ENCODE results near the gene ALOX15B. TPM values are rescaled to one million over a fixed set of nuclear protein-coding genes. Genes with fewer than 3 reads are reported as not detected.

ALOX15B gene
- total RNA-seq, 1 donor from 2014 or later: not detected

GRCh38 chr17:8079291-8080207 lies 40.7 kb downstream of the ALOX15B start:
- no peak overlapping the region for H3K9ac ChIP-seq
- peaks cover under 1% of the 10 kb centered on the region for H3K4me1 Mint-ChIP-seq
- H3K36me3 ChIP-seq: no peaks in the 10 kb centered on the region
- no peak overlapping the region for H3K27ac Mint-ChIP-seq
- no peaks in the 10 kb centered on the region for H3K9me3 ChIP-seq (ENCODE audit: low read depth)
- H3K27ac ChIP-seq: no peak overlapping the region
- no peaks in the 10 kb centered on the region for H3F3A ChIP-seq (ENCODE audit: low read depth)
- H3K4me3 ChIP-seq: peak overlapping the region; percentile 69
- peaks cover 37% of the 10 kb centered on the region for H3K27me3 Mint-ChIP-seq (ENCODE audit: insufficient read depth, low read depth)
- peak; percentile 87 for DNase-seq (ENCODE audit: low spot score)
- H3K36me3 Mint-ChIP-seq: no peaks in the 10 kb centered on the region
- peaks cover 5% of the 10 kb centered on the region for H3K9me3 Mint-ChIP-seq
- peak overlapping the region; percentile 90 for H3K4me3 Mint-ChIP-seq
- no peaks in the 10 kb centered on the region for H4K20me1 ChIP-seq (ENCODE audit: low read depth)
- H3K79me2 ChIP-seq (ENCODE audit: low read depth): no peaks in the 10 kb centered on the region
- H3K4me1 ChIP-seq: peaks cover 4% of the 10 kb centered on the region
- TF ChIP-seq EZH2phosphoT487 (IDR thresholded peaks at IDR 0.05): peak; percentile 10
- TF ChIP-seq CTCF (IDR thresholded peaks at IDR 0.05): peak; percentile 79
- TF ChIP-seq EZH2 (IDR thresholded peaks at IDR 0.05): peak; percentile 58
- H3K4me2 ChIP-seq: peak overlapping the region; percentile 89
- H3K27me3 ChIP-seq: peaks cover 74% of the 10 kb centered on the region
- H2AFZ ChIP-seq (replicated peaks): peak overlapping the region; percentile 98

- peak overlapping the region; percentile 69 for H3K4me3 ChIP-seq
- no peak overlapping the region for H3K27ac ChIP-seq
- no peaks in the 10 kb centered on the region for H3K36me3 ChIP-seq
- no peak overlapping the region for H2AFZ ChIP-seq (replicated peaks)
- DNase-seq (ENCODE audit: low spot score): no peak
- no peaks in the 10 kb centered on the region for H3F3A ChIP-seq (ENCODE audit: low read depth)
- H3K27ac Mint-ChIP-seq: no peak overlapping the region
- H3K9me3 Mint-ChIP-seq: peaks cover 2% of the 10 kb centered on the region
- peak overlapping the region; percentile 90 for H3K4me3 Mint-ChIP-seq
- peaks cover 66% of the 10 kb centered on the region for H3K27me3 ChIP-seq
- no peaks in the 10 kb centered on the region for H3K9me3 ChIP-seq (ENCODE audit: low read depth)
- peak overlapping the region; percentile 89 for H3K4me2 ChIP-seq
- H3K9ac ChIP-seq: no peak overlapping the region
- H3K27me3 Mint-ChIP-seq (ENCODE audit: insufficient read depth, low read depth): peaks cover 30% of the 10 kb centered on the region
- no peak for TF ChIP-seq EZH2phosphoT487 (IDR thresholded peaks at IDR 0.05)
- TF ChIP-seq CTCF (IDR thresholded peaks at IDR 0.05): no peak
- TF ChIP-seq EZH2 (IDR thresholded peaks at IDR 0.05): peak; percentile 21
- no peaks in the 10 kb centered on the region for H3K36me3 Mint-ChIP-seq
- H3K4me1 ChIP-seq: peaks cover 4% of the 10 kb centered on the region
- no peaks in the 10 kb centered on the region for H4K20me1 ChIP-seq (ENCODE audit: low read depth)
- H3K4me1 Mint-ChIP-seq: no peaks in the 10 kb centered on the region
- no peaks in the 10 kb centered on the region for H3K79me2 ChIP-seq (ENCODE audit: low read depth)
Observed at GRCh38 chr17:8080208-8080798, 41.4 kb downstream of the ALOX15B start.

GRCh38 chr17:8080799-8081219 lies 42.0 kb downstream of the ALOX15B start:
- no peak overlapping the region for H2AFZ ChIP-seq (replicated peaks)
- H3K36me3 ChIP-seq: no peaks in the 10 kb centered on the region
- no peaks in the 10 kb centered on the region for H3F3A ChIP-seq (ENCODE audit: low read depth)
- no peak overlapping the region for H3K27ac ChIP-seq
- H3K9ac ChIP-seq: no peak overlapping the region
- H3K27ac Mint-ChIP-seq: no peak overlapping the region
- H3K4me3 Mint-ChIP-seq: peak overlapping the region; percentile 90
- no peak overlapping the region for H3K4me3 ChIP-seq
- H3K9me3 Mint-ChIP-seq: peaks cover 2% of the 10 kb centered on the region
- H3K27me3 Mint-ChIP-seq (ENCODE audit: insufficient read depth, low read depth): peaks cover 28% of the 10 kb centered on the region
- peak overlapping the region; percentile 89 for H3K4me2 ChIP-seq
- peaks cover 4% of the 10 kb centered on the region for H3K4me1 ChIP-seq
- H4K20me1 ChIP-seq (ENCODE audit: low read depth): no peaks in the 10 kb centered on the region
- no peaks in the 10 kb centered on the region for H3K4me1 Mint-ChIP-seq
- no peak for DNase-seq (ENCODE audit: low spot score)
- no peak for TF ChIP-seq CTCF (IDR thresholded peaks at IDR 0.05)
- peaks cover 61% of the 10 kb centered on the region for H3K27me3 ChIP-seq
- H3K36me3 Mint-ChIP-seq: no peaks in the 10 kb centered on the region
- H3K79me2 ChIP-seq (ENCODE audit: low read depth): no peaks in the 10 kb centered on the region
- no peaks in the 10 kb centered on the region for H3K9me3 ChIP-seq (ENCODE audit: low read depth)
